HG03060 (cell line): ENCODE results near the gene KCNT2.
"Not testable (repeated sequence)": the region's sequence is repeated elsewhere in the genome, so short reads cannot be mapped to it uniquely, and the experiment has no call there.

ENCODE experiments used
- ATAC-seq: cut with Tn5 transposase; IDR thresholded peaks from one replicate; pipeline ENCODE4 v1.9.1; 2021; ENCODE audit warnings: low read depth, moderate number of reproducible peaks; ENCODE audit not compliant: unreplicated experiment

The KCNT2 gene

DNA sequence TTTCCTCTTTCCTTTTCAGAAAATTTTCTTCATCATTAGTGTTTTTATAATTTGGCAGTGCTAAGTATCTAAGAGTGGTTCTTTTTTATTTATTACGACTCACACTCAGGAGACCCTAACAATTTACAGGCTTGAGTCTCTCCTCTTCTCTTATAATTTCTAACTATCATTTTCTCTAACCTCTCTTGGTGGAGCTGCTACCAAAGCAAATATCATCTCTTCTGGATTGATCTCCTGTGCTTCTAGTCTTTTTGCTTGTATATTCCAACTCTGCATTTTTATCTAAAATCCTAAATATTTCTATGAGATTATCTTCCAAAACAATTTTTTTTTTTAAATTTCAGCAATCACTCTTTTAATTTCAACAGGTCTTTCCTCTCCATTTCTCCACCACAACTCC lies 250.3 kb downstream of the KCNT2 start:
- ATAC-seq: no peak

DNA sequence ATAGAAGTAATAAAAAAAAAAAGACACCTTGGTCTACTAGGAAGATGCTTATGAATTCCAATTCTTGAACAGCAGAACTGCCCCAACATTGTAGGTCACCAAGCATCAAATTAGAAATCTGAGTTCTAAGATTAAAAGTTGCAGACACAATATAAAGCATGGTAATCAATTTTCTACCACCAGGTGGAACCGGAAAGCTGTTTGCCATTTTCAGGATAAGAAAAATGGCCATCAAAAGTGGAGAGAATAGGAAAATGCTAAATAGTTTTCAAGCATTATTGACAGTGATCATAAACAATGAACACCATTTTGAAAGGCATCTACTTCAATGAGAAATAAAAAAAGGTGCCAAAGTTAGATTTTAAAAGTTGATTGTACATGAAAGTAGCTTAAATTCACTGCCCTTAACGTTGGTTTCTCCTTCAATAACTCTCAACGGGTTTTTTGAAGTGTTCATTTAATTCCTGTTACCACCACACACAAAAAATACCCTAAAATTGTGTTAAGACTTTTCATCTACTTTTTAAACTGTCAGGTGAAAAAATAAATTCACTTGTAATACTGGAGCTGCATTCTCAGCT lies 252.9 kb downstream of the KCNT2 start:
- ATAC-seq: no peak

DNA sequence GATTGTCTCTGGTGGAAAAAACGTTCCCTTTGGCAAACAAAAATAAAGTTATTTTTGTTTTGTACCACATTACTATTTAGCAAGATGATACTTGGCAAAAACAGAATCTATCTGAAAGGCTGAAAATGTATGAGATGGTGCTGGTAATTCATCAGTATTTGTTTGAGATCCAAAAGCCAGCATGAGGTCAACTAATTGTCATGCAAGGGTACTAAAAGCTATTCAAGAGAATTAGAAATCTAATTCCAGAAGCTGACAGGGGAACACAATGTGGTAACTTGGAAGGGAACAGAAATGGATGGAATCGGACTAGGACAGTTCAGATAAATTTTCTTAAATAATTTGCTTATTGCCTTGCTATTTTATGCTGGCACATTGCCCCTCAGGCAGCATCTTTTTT lies 263.8 kb downstream of the KCNT2 start:
- no peak for ATAC-seq

DNA sequence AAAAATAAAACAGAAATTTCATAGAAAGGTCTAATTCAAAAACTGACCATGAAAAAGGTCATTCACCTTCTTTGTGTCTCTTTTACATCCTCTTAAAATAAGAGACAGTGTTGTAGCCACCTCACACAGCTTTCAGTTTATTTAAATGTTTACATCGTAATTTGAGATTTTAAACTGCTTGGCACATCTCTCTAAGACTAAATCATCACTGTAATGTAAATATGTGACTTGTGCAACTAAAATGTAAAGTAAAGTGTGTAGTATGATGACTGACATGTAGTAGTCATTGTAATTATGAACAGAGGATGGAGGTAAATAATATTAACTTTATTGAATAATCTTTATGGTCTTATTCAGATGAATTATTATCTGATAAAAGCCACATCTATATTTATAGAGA lies 283.9 kb downstream of the KCNT2 start:
- ATAC-seq: no peak

DNA sequence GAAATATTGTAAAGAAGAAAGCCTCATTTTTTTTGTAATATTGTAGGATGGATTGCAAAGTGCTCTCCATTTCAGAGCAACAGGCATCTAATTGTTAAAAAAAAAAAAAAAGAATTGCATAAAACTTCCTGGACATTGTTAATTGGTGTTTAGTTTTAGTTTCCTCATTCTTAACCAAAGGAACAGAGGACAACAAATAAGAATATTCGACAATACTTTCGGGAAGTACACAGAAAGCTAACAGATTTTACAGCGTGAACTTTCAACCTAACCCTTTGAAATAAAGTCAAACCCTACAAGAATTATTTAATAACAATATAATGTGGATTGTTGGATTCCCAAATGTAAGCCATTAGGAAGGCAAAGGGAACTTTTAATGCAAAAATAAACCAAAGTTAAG lies 284.4 kb downstream of the KCNT2 start:
- ATAC-seq: no peak

DNA sequence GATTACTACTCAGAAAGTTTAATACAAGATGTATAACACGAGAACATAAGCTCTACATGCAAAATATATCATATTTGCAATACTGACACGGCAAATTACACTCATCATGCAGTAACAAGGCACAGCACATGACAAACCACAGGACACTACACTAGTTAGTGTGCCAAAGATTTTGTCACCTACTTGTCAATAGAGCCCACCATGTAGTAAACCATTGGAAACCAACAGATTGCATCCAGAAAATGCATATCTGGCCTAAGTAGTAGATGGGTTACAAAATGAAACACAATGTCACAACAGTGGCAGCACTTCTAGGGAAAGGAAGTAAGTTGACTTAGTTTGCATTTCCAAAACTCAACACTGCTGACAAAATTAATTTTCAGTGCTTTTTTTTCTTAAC lies 288.9 kb downstream of the KCNT2 start:
- no peak for ATAC-seq

DNA sequence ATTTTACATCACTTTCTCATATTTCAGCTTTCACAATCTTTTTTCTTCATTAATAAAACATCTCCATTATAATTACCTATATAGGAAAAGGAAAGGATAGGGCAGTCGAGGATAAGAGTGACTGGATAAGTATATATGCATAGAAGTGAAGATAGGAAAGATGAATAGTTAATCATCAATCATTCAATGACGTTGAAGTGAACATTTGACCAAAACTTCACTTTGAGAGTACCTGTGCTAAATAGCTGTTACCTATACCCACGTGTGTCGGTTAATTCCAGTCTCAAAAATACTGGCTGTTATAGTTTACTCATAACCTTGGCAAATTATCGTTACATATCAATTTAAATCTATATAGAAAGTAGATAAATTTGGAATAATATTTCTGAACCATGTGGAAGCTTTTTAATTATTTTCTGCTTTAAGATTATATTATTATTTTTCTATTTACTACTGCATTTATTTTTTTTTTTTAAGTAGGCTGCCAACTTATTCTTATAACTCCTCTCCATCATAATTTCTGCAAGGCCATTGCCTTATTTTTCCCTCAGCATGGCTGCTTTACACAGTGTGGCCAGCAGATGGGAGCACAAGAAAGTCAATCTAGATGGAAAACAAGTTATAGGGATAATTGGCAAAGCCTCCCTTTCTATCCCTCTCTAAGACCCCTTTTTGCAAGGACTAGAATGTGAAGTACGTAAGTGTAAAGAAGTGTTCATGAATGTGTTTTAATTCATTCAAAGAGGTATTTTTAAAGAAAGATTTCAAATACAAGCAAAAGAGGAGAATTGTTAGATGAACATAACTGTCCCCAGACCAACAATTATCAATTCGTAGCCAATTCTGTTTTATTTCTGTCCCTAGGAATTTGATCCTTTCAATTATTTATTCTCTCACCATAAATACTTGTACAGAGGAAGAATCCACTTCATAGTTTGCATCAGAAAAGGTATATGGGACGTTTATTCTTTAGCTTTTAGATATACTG lies 290.4 kb downstream of the KCNT2 start:
- ATAC-seq: no peak

DNA sequence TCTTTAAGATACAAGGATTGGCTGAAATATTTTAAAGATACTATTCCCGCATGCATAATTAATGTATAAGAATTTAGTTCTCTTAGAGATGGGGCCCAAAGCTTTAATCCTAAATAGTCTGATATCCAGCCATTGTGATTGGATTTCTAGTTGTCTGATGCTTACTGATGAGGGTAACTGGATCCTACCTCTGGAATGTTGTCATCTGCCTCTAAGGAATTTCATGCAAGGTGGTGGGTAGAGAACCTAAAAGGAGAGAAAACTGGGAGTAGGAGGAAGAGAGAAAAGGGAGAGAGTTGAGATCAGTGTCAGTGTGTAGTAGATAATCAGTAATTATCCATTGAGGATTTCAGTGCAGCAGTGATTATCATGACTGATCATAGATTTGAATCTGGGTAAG lies 295.5 kb downstream of the KCNT2 start:
- ATAC-seq: no peak

DNA sequence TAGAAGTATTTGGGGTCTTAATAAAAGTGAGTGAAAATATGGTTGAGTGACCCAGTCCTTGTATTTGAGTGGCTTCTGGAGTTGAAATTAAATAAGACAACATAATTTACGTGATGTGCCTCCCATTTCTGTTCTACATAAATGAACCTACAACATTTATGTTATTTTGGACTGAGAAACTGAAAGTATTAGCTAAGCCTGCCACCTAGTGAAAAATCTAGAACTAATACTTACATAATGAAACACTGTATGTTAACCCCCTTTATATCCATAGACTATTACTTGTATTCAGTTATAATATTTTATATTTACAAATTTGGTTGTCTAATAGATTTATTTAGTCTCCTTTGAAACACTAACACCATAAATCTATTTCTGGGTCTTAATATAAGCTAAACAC lies 298.9 kb downstream of the KCNT2 start:
- ATAC-seq: no peak

DNA sequence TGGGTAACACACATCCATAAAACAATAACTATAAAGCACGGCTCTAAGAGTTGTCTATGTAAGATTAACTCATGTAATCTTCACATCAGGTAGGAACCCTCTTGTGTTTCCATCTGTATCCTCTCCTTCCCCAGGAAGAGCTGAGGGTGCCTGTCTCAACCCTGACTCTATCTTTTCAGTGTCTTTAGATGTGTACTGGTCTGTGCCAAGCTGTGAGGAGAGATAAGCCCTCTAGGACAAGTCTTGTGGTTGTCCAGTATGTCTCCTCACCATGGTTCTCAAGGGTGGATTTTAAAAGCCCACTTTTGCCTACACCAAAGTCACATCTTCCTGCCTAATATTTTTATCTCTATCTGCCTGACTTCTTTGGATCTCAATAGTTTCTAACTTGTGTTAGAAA lies 300.1 kb downstream of the KCNT2 start:
- ATAC-seq: no peak

DNA sequence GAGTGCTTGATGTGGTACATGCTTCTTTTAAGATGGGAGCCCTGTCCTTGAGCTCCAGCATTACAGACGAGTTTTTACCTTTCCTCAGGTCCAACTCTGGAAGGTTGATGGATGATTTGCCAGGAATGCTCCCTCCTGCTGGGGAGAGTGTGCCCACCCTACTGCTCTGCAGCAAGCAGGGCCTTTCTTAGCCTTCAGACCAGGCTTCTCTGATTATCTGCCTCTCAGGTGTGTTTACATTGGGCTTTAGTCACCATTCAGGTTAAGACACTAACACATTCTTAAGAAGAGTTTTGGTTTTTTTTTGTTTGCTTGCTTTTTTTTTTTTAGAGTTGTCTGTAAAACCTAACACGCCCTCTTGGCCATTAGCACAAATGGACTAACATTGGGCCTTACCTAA lies 301.8 kb downstream of the KCNT2 start:
- no peak for ATAC-seq

DNA sequence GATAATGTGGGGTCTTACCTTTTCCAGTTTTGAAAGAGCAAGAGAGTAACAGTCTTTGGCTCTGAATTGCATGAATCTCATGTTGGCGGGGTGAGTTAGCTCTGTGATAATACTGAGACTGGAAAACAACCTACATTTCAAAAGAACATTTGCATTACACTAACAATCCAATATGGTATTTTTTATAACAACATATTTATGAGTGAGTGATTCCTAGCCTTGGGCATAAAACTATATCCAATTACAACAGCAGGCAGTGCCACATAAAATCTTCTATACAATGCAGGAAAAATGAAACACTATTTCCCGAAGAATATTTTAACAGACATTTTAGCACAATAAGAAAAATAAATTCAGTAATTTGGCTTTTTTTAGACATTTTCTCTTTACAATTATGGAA lies 303.0 kb downstream of the KCNT2 start:
- no peak for ATAC-seq

DNA sequence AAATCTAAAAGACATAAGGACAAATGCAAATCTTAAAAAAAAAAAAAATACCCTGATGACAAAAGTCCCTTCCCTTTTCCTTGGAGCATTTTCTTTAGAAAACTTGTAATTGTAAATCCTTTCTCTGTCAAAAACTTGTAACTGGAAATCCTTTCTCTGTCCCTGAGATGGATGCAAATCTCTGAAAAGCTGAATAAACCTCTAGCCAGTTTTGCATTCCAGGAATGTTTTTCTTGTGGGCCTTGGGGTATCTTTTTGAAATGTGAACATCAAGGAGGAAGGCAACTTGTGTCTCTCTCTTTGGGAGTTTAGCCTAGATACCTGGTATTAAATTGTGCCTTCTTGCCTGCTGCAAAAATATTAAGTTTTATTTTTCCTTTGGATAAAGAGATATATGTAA lies 305.3 kb downstream of the KCNT2 start:
- ATAC-seq: no peak

DNA sequence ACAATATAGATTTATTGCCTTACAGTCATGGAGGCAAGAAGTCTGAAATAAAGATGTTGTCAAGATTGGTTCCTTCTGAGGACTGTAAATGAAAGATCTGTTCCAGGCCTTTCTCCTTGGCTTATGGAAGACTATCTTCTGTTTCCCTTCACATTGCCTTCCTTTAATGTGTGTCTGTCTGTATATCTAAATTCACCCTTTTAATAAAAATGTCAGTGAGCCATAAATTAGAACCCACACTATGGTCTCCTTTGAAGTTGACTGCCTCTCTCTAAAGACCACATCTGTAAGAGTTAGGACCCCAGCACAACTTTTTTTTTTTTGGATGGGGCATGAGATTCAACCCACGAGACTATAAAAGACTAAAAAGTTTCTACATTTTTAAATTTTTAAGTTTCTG lies 305.8 kb downstream of the KCNT2 start:
- no peak for ATAC-seq

DNA sequence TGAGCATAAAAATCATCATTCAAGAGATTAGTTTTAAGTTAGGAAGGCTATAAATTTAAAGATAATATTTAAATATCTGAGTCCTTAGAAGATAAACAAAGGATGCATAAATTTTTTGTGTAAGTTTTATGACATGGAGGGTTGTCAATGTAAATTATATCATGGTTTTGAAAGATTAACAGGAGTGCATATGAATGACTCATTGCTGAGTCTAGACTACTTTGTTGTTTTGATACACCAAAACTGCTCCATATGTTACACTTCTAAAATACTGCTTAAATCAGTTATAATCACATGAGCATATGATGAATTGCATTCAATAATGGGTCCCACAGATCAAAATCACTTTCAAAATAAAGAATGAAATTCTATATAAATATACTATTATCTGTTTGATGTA lies 312.5 kb downstream of the KCNT2 start:
- ATAC-seq: no peak

DNA sequence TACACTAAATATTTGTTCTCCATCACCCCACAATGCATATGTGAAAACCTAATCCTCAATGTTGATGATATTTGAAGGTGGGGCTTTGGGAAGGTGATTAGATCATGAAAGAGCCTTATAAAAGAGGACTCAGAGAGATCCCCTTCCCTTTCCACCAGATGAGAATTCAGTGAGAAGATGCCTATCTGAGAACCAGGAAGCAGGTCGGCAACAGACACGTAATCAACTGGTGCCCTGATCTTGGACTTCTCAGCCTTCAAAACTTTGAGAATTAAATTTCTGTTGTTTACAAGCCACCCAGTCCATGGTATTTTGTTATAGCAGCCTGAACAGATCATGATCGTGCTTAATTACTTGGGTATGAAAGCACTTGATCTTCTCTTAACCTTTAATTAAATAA lies 329.4 kb downstream of the KCNT2 start:
- ATAC-seq: no peak

DNA sequence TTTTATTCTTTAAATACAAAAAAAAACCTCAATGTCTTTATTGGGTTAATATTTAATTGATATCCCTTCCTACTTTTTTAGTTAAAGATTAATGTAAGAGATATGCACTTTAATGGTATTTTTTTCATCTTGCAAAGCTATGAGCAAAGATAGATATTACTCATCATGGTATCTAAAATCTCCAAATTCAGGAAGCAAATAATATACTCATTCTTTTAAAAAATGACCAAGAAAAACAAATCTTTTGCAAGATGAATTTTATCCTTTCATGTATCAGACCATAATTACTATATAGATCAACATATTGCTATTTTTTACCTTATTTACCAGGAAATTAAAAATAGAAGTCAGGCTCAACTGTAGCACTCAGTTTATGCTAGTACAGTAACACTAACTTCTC lies 330.4 kb downstream of the KCNT2 start:
- ATAC-seq: no peak

DNA sequence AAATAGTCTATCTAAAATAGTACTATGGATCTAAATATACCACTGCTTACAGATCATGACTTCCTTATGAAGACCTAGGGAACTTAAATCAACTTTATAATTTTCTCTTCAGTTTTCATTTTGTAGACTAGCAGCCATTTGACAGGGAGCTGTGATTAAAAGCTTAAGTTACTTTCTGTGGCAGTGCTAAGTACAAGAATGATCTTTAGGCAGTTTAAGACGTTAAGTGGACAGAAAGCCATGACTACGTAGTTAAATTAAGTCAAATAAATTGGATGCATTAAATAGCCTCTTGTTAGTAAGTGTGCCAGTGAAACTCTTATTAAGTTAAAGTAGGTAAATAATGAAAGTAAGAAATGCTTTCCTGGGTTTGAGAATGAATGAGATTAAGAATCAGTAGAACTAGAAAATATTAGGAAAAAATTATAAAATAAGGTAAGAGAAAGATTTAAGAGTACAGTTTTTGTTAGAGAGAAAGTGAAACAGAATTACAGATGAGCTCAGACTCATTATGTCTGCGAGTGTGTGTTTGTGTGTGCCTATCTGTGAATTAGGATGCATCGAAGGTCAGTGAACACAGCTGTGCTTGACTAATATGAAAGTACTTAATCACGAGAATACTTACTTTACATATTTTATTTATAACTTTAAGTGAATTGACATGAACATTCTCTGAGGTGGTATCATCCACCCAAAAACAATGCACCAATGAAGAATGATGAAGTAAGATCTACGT lies 336.9 kb downstream of the KCNT2 start:
- no peak for ATAC-seq

DNA sequence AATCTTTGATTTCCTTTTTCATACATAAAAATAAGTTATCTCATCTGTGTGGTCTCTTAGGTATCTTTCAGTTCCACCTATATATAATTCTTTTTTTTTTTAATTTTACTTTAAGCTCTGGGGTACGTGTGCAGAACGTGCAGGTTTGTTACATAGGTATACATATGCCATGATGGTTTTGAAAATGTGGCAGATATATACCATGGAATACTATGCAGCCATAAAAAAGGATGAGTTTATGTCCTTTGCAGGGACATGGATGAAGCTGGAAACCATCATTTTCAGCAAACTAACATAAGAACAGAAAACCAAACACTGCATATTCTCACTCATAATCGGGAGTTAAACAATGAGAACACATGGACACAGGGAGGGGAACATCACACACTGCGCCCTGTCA lies 345.2 kb downstream of the KCNT2 start:
- not testable (repeated sequence) for ATAC-seq

DNA sequence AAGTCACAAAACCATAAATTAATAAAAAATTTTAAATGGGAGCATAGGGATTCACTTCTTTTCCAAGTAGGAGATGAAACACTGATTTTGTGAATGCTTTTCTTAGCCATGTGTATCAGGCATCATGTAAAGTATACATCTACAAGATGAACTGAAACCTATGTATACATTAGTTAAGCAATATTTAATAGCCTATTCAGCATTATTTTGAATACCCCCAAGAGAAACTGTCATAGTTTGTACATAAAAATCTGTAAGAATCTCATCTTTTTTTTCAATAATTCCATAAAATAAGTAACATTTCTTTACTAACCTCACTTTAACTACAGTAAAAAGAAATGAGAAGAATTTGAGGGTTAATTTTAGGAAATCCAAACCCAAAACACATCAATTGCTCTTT lies 348.0 kb downstream of the KCNT2 start:
- ATAC-seq: no peak

DNA sequence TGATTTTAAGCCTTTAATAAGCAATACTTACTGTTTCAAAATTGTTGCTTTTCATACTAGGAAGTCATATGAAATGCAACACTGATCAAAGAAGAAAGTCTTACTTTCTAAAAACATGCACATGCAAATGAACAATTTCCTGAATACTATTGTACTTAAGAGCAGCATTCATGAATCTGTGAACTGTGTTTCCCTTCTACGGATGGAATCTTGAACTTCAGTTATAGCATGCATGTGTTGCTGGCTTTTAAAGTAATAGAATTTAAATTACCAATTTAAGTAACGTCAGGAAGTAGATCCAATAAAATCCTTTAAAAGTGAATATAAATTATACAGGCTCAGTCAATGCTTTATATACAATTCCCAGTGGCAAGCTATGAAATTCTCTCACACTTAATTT lies 348.9 kb downstream of the KCNT2 start:
- no peak for ATAC-seq

DNA sequence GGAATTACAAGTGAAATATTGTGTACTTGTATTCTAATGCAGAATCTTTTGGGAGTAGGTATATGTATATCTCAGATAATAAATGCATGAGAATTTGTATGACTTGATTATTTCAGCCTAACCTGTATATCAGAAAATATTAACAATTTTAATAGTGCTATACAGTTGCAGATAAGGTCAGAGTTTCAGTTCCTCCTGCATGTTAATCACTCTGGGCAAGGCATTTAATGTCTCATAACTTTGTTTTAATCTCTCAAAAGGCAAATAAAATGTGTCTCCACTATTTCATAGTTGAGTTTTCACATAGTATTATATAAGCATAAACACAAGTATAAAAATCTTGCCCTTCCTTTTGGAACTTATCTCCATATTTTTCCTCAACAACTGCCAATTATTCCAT lies 352.5 kb downstream of the KCNT2 start:
- ATAC-seq: no peak
